ENCODE results near the gene SYP. TPM values are rescaled to one million over a fixed set of nuclear protein-coding genes. Genes with fewer than 3 reads are reported as not detected.
A peak's percentile ranks its signal among the peaks of the same experiment; 100 is the strongest.

Gene SYP
- total RNA-seq, 1 experiment from 2014 or later = 1.9 TPM

- DNase-seq = no peak
- H3K4me3 ChIP-seq (ENCODE audit: insufficient read depth, low read depth, low read length) = no peak overlapping the region
- no peaks in the 10 kb centered on the region for H3K27me3 ChIP-seq (ENCODE audit: control insufficient read depth, insufficient read depth, low read length)
- no peaks in the 10 kb centered on the region for H3K36me3 ChIP-seq (replicated peaks; ENCODE audit: control insufficient read depth, insufficient read depth, low read length)
These were observed 31.5 kb upstream of the SYP start for GRCh38 chrX:49231333-49232000.

DNA sequence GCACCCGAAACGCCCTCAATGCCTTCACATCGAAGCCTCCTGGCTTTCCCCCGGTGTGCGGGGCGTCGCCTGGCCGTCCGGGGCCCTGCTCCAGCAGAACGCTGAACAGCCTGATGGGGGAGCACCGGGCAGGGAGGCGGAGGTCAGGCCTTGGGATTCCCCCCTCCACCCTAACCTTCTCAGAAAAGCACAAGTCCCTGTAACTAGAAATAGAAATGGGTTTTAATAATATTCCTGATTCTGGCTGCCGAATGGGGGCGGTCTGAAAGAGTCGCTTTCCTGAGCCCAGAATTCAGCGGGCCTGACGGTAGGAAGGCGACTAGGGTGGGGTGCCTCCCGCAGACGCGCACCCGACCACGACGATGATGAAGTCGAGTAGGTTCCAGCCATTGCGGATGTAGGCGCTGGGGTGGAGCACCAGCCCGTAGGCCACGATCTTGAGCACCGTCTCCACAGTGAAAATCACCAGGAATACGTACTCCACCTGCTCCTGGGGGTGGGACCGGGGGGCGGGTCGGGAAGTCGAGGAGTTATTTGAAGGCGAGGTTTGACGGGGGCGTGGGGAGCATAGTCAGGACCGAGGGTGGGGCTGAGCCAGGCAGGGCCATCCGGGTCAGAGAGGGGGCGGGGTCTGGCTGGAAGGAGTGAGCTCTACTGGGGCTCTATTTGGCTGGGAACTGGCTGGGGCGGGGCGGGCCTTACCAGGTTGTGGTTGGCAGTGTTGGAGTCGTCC, 30.7 kb upstream of the SYP start:
- peak overlapping the region; percentile 40 for H3K4me3 ChIP-seq (ENCODE audit: insufficient read depth, low read depth, low read length)
- peak; percentile 94 for DNase-seq
- H3K27me3 ChIP-seq (ENCODE audit: control insufficient read depth, insufficient read depth, low read length) = no peaks in the 10 kb centered on the region
- no peaks in the 10 kb centered on the region for H3K36me3 ChIP-seq (replicated peaks; ENCODE audit: control insufficient read depth, insufficient read depth, low read length)

GRCh38 chrX:49228185-49228584, 28.2 kb upstream of the SYP start:
- no peak for DNase-seq
- H3K36me3 ChIP-seq (replicated peaks; ENCODE audit: control insufficient read depth, insufficient read depth, low read length) = no peaks in the 10 kb centered on the region
- H3K4me3 ChIP-seq (ENCODE audit: insufficient read depth, low read depth, low read length) = no peak overlapping the region
- no peaks in the 10 kb centered on the region for H3K27me3 ChIP-seq (ENCODE audit: control insufficient read depth, insufficient read depth, low read length)

- H3K36me3 ChIP-seq (replicated peaks; ENCODE audit: control insufficient read depth, insufficient read depth, low read length) = no peaks in the 10 kb centered on the region
- no peaks in the 10 kb centered on the region for H3K27me3 ChIP-seq (ENCODE audit: control insufficient read depth, insufficient read depth, low read length)
These were observed 27.7 kb upstream of the SYP start for GRCh38 chrX:49227726-49228125.

DNA sequence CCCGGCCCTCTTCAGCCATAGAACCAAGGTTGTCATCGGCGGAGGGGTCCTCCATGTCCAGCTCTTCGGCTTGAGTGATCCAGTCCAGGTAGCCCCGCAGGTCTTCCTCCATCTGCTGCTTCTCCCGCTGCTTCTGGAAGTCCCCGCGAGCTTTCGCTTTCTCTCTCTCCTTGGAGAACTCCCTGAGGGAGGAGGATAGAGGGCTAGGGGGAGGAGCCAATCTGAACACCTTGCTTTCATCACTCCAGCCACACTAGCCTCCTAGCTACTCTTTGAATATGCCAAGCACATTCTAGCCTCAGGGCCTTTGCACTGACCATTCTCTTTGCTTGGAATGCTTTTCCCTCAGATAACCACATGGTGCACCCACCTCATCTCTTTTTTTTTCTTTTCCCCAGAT, 27.0 kb upstream of the SYP start:
- H3K36me3 ChIP-seq (replicated peaks; ENCODE audit: control insufficient read depth, insufficient read depth, low read length) = no peaks in the 10 kb centered on the region
- no peak overlapping the region for H3K4me3 ChIP-seq (ENCODE audit: insufficient read depth, low read depth, low read length)
- H3K27me3 ChIP-seq (ENCODE audit: control insufficient read depth, insufficient read depth, low read length) = no peaks in the 10 kb centered on the region
- no peak for DNase-seq

More at GRCh38 chrX:49227726-49228125, 27.7 kb upstream of the SYP start:
- DNase-seq = no peak
- no peak overlapping the region for H3K4me3 ChIP-seq (ENCODE audit: insufficient read depth, low read depth, low read length)

GRCh38 chrX:49225858-49226257, 25.9 kb upstream of the SYP start:
- DNase-seq = no peak
- Histone ChIP-seq H3K4me3 (ENCODE audit: insufficient read depth, low read depth, low read length) (no peak overlapping the region), H3K36me3 (replicated peaks; ENCODE audit: control insufficient read depth, insufficient read depth, low read length) (no peaks in the 10 kb centered on the region), H3K27me3 (ENCODE audit: control insufficient read depth, insufficient read depth, low read length) (no peaks in the 10 kb centered on the region)

GRCh38 chrX:49221868-49222267, 21.9 kb upstream of the SYP start:
- no peak for DNase-seq
- no peaks in the 10 kb centered on the region for H3K27me3 ChIP-seq (ENCODE audit: control insufficient read depth, insufficient read depth, low read length)
- H3K36me3 ChIP-seq (replicated peaks; ENCODE audit: control insufficient read depth, insufficient read depth, low read length) = no peaks in the 10 kb centered on the region
- H3K4me3 ChIP-seq (ENCODE audit: insufficient read depth, low read depth, low read length) = no peak overlapping the region

DNA sequence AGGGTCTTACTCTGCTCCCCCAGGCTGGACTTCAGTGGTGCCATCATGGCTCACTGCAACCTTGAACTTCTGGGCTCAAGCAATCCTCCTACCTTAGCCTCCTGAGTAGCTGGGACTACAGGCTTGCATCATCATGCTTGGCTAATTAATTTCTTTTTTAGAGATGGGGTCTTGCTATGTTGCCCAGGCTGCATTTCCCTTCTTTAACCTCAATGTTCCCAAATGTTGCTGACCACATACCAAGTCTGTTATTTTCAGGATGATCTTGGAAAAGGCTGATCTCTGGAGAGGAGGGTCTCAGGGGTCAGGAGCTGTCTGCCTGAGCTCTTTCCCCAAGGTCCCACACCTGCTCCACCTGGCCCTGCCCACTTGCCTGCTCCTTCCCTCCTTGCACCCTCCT, 20.1 kb upstream of the SYP start:
- Histone ChIP-seq H3K4me3 (ENCODE audit: insufficient read depth, low read depth, low read length) (no peak overlapping the region), H3K36me3 (replicated peaks; ENCODE audit: control insufficient read depth, insufficient read depth, low read length) (no peaks in the 10 kb centered on the region), H3K27me3 (ENCODE audit: control insufficient read depth, insufficient read depth, low read length) (no peaks in the 10 kb centered on the region)
- DNase-seq = no peak

- no peak for DNase-seq
- H3K36me3 ChIP-seq (replicated peaks; ENCODE audit: control insufficient read depth, insufficient read depth, low read length) = no peaks in the 10 kb centered on the region
- H3K27me3 ChIP-seq (ENCODE audit: control insufficient read depth, insufficient read depth, low read length) = no peaks in the 10 kb centered on the region
- H3K4me3 ChIP-seq (ENCODE audit: insufficient read depth, low read depth, low read length) = no peak overlapping the region
These were observed 15.1 kb upstream of the SYP start for GRCh38 chrX:49214996-49215526.

DNA sequence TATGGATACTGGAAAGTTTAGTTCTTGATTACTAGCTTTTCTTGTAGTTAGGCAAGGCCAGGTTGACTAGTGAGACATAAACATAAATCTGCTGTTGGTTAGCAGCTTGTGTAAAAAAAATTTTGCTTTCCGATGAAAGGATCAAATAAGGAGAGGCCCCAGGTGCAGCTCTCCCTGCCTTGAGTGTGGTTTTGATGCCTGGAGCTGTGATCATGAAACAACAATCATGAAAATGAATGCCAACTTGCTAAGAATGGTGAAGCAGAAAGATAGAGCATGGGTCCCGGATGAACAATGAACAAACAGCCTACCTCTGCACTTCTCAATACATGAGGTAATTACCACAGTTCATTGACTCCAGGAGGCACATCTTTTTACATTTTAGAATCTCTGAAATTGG, 14.4 kb upstream of the SYP start:
- H3K27me3 ChIP-seq (ENCODE audit: control insufficient read depth, insufficient read depth, low read length) = no peaks in the 10 kb centered on the region
- no peak for DNase-seq
- H3K4me3 ChIP-seq (ENCODE audit: insufficient read depth, low read depth, low read length) = no peak overlapping the region

DNA sequence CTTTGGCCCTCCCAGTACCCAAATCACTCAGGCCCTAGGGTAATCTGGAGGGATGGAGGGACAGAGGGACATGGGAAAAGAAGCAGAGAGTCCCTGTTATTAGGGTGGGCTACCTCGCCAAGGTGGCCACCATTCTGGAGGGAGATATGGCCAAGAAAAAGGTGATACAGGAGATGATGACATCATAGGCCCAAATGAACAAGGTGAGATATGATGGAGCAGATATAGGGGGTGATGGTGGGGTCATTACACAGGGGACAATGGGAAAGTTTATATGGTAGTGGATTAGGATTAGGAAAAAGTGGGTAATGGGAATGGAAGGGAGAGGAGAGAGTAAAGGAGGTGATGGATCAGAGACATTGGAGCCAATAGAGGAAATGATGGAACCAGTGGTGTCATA, 12.9 kb upstream of the SYP start:
- no peaks in the 10 kb centered on the region for H3K36me3 ChIP-seq (replicated peaks; ENCODE audit: control insufficient read depth, insufficient read depth, low read length)
- H3K4me3 ChIP-seq (ENCODE audit: insufficient read depth, low read depth, low read length) = no peak overlapping the region
- no peaks in the 10 kb centered on the region for H3K27me3 ChIP-seq (ENCODE audit: control insufficient read depth, insufficient read depth, low read length)
- DNase-seq = no peak

More for the DNA sequence above, 14.4 kb upstream of the SYP start:
- no peaks in the 10 kb centered on the region for H3K36me3 ChIP-seq (replicated peaks; ENCODE audit: control insufficient read depth, insufficient read depth, low read length)

DNA sequence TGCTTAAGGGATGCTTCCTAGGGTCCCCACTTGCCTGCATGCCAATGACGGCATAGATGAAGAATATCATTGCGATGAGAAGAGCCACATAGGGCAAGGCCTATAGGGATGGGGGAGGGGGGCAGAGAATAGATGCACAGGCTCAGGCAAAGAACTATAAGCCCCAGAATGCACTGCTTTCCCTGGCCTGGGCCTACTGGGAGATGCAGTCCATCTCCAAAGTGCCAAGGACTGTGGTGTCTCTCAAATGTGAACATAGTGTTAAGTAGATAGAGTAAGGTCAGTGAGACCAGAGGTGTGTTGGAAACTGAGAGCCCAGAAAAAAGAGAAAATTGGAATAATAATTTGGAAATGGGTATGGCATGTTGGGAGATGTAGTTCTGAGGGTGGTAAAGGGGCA, 12.2 kb upstream of the SYP start:
- no peak overlapping the region for H3K4me3 ChIP-seq (ENCODE audit: insufficient read depth, low read depth, low read length)
- H3K27me3 ChIP-seq (ENCODE audit: control insufficient read depth, insufficient read depth, low read length) = no peaks in the 10 kb centered on the region
- no peaks in the 10 kb centered on the region for H3K36me3 ChIP-seq (replicated peaks; ENCODE audit: control insufficient read depth, insufficient read depth, low read length)
- DNase-seq = no peak

DNA sequence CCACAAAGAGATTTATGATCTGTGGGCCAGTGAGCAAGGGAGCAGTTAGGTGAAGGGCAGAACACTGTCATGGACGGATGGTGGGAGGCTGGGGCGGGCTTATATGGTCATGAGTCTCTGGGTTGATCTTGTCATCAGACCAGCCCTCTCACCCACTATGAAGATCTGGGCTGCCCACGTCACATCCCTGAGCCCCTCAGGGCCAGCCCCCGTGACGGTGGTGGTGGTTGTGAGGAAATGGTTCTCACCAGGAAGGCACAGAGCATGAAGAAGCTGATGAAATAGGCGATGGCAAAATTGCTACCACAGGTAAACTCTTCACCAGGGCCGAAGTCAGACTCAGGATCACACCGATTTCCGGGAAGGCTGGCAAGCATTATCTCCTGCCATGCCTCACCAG, 11.1 kb upstream of the SYP start:
- Histone ChIP-seq H3K36me3 (replicated peaks; ENCODE audit: control insufficient read depth, insufficient read depth, low read length) (no peaks in the 10 kb centered on the region), H3K27me3 (ENCODE audit: control insufficient read depth, insufficient read depth, low read length) (no peaks in the 10 kb centered on the region), H3K4me3 (ENCODE audit: insufficient read depth, low read depth, low read length) (no peak overlapping the region)
- no peak for DNase-seq

DNA sequence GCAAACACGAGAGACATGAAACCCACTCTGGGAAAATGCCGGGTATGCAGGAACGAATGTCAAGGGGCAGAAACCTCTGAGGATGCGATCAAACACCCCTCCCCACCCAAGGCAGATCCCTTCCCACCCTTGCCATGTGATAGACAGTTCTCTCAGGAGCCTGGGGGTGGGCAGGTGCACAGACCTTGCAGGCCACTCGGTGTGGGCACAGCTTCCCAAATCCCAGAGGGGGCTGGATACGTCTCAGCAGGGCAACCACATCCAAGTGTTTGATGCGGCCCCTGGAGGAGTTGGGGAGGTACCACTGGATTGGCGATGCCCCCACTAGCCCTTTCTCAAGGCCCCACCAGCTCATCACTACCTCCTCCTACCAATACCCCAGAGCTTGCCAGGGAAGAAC, 10.4 kb upstream of the SYP start:
- Histone ChIP-seq H3K4me3 (ENCODE audit: insufficient read depth, low read depth, low read length) (no peak overlapping the region), H3K36me3 (replicated peaks; ENCODE audit: control insufficient read depth, insufficient read depth, low read length) (no peaks in the 10 kb centered on the region), H3K27me3 (ENCODE audit: control insufficient read depth, insufficient read depth, low read length) (no peaks in the 10 kb centered on the region)
- DNase-seq = no peak

Data from H7 (cell line).